ENCODE data around the gene SCRN3.
"Not testable (repeated sequence)": the region's sequence is repeated elsewhere in the genome, so short reads cannot be mapped to it uniquely, and the experiment has no call there.

Gene SCRN3

DNA sequence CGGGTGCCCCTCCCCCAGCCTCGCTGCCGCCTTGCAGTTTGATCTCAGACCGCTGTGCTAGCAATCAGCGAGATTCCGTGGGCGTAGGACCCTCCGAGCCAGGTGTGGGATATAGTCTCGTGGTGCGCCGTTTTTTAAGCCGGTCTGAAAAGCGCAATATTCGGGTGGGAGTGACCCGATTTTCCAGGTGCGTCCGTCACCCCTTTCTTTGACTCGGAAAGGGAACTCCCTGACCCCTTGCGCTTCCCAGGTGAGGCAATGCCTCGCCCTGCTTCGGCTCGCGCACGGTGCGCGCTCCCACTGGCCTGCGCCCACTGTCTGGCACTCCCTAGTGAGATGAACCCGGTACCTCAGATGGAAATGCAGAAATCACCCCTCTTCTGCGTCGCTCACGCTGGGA, 14.5 kb downstream of the SCRN3 start:
- DNase-seq, result not testable (repeated sequence)

DNA sequence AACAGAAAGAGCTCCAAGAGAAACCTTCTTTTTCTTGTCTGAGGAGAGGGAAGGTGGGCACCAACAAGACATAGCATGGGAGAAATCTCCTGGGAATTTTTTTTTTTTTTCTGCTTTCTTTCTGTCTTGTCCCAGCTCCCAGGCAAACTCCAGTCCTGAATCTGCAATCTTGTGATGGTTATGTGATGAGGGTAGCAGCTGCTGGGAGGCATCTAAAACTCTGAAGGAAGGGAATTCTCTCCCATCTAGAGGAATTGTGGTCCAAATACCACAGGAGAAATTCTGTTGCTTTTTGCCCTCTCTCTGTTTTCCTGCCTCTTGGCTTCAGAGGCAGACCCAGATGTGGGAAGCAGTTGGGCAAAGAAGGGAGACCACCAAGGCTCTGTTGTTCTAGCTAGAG, 16.7 kb downstream of the SCRN3 start:
- no peak for DNase-seq

DNA sequence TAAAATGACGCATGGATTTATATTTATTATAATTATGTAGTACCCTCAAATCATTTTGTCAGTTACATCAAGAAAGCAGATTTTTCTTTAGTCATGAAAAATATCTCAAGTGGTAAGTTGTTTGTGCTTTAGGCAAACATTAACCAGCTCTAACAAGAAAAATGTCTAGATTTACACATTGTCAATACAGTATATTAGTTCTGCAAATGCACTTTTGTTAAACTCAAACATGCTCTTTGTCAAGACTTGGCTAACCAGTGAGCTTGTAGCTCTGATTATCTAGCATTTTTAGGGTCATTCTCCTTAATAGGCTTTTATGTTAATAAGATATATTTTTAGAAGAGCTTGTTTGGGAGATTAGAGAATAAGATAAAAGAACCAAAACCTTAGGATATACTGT, 32.7 kb downstream of the SCRN3 start:
- DNase-seq, result no peak

DNA sequence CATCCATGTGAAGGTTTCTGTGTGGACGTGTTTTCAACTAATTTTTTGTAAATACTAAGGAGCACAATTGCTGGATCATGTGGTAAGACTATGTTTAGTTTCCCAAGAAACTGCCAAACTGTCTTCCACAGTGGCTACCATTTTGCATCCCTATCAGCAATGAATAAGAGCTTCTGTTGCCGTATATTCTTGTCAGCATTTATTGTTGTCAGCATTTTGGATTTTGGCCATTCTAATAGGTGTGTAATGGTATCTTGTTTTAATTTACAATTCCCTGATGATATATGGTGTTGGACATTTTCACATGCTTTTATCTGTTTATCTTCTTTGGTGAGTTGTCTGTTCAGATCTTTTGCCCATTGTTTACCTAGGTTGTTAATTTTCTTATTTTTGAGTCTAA, 34.5 kb downstream of the SCRN3 start:
- no peak for DNase-seq

DNA sequence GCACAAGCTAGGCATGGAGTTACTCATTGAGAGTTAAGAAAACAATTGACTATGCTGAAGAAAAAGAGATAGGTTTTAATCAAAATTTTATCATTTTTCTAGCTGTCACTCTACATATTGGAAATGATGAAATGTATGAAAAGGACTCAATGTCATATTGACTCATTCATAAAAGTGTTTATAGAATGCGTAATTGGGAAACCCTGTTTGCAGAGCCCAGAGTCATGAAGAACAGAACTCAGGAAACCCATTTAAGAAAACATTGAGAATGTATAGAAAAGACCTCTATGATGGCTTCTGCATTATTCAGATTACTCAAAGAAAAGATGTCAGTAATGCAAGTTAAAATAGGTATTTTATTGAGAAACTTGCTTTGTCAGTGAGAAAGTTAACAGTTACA, 36.4 kb downstream of the SCRN3 start:
- DNase-seq, result no peak

DNA sequence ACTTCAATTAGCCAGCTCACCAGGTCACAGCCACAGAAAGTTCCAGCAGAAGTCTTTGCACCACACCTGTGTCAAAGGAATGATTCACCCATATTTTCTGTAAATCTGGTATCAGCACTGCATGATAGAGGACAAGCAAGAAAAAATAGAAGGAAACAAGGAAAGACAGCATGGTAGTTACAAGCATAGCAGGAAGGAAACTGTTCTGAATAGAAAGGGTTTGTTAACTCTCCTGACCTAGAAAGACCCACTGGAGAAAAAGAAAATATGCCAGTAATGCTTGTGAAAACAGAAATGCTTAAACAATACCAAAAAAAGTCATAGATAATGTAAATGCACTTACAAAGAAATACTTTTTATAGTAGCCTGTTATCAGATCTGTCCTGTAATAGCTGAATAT, 40.8 kb downstream of the SCRN3 start:
- no peak for DNase-seq

DNA sequence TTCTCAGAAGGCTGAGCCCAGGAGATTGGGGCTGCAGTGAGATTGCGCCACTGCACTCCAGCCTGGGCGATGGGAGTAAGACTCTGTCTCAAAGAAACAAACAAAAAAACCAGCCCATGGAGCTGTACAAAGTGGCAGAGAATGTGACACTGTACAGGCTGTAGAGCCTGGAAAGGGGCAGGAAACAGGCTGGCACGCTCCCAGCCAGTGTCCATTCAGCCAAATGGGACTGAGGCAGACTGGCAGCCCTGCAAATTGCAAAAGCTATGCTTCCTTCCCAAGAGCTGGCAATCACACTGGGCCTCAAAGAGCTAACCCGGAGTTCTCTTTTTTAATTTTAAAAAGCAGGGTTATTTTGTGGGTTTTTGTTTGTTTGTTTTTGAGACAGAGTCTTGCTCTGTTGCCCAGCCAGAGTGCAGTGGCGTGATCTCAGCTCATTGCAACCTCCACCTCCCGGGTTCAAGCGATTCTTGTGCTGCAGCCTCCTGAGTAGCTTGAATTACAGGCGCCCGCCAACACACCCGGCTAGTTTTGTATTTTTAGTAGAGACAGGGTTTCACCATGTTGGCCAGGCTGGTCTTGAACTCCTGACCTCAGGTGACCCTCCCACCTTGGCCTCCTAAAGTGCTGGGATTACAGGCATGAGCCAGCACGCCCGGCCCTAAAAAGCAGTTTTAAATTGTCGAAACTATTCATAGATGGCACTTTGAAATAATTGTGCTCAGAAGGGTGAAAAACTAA, 42.8 kb downstream of the SCRN3 start:
- DNase-seq, result no peak

DNA sequence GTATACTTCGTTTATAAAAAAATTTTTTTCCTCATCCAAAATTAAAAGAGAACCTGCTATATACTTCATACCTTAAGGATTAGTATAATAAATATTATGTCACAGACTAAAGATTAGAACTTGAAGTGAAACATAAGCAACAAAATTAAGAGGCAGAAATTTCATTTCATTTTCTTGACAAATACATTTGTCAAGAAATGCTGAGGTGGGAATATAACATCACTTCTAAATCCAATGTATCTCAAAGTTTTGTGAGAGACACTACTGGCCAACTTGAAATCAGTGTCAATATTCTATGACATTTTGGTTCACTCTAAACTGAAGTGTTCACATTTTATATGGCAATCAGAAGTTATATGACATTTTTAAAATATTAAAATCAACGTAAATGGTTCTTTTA, 43.8 kb downstream of the SCRN3 start:
- no peak for DNase-seq

DNA sequence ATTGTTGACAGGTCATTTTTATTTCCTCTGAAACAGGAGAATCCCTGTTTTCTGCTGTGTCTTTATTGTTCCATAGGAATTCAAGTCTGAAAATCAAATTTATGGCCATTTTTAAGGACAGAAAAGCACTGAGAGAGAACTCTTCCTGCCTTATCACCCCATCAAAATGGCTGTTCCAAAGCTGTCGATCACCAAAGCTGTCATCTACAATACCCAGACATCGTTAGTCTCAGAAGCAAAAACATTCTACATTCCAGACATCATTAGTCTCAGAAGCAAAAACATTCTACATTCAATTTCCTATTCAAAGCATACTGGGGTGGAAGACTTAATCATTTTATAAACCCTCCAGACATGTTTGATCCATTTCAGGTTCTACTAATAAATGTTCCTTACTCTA, 44.4 kb downstream of the SCRN3 start:
- DNase-seq, result no peak

DNA sequence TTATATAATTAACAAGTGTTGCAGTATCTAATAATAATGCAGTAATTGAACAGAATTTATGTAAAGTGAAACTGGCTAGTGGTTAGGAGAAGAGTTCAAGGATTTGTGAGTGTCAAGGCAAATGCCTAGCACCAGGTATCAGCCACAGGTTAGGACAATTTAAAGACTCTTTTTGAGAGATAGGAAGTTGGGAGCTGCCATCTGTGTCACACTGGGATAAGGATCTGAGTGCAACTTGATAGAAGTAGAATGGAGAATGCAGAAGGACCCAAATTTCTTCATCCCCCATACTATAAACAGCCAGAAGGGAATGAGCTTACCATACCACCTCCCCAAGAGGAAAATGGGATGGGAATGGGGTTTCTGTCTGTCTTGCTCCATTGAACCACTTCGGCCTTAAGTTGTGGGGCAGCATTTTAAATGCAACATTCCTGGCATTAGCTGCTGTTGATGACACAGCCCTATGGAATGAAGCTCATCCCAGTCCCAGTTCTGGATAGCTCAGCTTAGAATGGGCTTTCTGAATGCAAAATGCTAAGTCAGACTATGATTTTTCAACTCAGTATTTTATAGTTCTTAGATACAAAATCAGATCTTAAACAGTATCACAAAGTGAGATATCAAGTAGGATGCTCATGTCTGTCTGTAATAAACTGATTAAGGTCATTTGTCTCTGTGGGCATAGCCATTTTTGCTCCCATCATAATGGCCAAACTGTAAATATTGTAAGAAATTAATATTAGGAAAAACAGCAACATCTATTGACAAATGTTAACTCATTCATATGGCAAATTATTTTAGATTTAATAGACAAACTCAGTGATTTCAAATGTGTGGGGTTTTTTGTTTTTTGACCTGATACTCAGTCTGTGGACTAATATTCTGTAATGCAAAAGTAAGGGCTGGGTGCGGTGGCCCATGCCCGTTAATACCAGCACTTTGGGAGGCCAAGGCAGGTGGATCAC, 47.3 kb downstream of the SCRN3 start:
- no peak for DNase-seq

DNA sequence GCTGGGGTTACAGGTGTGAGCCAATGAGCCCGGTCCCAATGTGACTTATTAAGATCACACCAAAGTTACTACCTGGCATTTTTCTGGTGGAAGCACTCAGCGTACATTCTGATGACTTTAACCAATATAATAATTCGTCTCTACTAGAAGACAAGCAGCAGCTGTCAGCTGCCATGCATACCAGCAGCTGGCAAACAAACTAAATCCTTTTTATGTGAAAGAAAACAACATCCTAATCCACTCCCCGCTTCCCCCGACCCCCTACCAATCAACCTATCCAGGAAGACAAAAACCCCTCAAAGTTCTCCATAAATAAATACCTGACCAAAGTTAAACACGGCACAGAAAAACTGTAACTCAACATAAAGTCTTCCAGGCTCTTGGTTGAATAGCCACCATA, 49.2 kb downstream of the SCRN3 start:
- DNase-seq, result no peak

DNA sequence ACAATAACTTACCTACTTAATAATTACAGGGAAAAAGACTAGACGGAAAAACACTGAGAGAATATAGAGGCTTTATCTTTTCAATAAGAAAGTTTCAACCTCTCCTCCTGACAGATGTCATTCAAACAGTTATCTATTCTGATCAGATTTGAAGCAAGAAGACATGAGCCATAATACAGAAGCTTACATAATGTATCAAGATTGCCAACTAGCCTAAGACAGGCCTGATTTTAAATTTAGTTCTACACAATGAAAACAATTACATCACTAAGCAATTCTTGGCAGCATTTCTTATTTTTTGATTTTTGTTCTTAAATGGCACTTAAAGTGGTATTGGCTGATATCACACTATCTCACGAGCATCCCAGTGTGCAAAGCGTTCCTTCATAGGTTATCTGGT, 49.7 kb downstream of the SCRN3 start:
- no peak for DNase-seq

DNA sequence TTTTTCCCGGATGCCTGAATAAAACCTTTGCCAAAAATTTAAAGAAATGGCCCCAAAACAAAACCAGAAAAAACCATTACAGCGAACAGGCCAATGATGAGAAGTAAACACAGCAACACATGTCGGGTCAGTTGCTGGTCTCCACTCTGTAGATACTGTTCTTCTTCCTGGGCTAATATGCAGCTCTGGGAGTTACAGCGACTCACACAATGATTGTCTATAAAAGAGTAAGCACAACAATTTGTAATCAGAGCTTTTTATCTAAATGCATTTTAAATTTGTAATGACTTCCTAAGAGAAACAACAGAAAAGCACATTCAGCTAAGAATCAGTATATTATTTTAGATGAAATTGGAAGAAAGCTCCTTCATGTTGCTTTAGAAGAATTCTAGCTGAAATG, 51.0 kb downstream of the SCRN3 start:
- no peak for DNase-seq

DNA sequence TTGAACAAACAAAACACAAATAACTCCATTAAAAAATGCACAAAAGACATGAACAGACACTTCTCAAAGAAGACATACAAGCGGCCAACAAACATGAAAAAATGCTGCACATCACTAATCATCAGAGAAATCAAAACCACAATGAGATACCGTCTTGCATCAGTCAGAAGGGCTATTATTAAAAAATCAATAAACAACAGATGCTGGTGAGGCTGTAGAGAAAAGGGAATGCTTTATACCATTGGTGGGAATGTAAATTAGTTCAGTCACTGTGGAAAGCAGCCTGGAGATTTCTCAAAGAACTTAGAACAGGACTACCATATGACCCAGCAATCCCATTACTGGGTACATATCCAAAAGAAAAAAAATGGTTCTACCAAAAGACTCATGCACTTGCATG, 53.5 kb downstream of the SCRN3 start:
- DNase-seq, result no peak

DNA sequence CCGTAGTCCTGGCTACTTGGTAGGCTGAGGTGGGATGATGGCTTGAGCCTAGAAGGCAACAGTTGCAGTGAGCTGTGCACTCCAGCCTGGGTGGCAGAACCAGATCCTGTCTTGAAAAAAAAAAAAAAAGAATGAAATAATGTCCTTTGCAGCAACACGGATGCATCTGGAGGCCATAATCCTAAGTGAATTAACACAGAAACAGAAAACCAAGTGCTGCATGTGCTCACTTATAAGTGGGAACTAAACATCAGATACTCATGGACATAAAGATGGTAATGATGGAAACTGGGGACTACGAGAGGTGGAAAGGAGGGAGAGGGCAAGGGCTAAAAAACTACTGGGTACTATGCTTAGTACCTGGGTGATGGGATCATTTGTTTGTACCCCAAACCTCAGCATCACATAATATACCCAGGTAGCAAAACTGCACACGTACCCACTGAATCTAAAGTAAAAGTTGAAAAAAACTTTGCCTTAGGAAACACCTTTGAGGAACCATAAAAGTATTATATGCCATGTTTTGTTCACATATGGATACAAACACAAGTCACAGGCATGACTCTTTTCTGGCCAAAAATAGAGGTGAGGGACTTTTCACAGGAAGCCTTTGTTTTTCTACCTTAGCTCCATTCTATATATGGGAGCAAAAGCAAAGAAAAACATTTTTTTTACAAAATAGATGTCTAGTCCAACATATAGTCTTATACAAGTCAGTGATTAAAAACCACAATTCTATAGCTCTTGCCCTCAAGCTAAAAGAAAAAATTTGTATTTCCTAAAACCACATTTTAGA, 54.7 kb downstream of the SCRN3 start:
- no peak for DNase-seq

DNA sequence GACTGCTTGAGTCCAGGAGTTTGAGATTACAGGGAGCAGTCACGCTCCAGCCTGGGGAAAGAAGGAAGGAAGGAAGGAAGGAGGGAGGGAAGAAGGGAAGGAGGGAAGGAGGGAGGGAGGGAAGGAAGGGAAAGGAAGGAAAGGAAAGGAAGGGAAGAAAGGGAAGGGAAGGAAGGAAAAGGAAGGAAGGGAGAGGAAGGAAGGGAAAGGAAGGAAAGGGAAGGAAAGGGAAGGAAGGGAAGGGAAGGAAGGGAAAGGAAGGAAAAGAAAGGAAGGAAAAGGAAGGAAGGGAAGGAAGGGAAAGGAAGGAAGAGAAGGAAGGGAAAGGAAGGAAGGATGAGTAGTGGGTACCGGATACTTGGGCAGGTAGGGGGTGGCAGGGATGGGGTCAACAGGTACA, 59.0 kb downstream of the SCRN3 start:
- DNase-seq, result no peak

DNA sequence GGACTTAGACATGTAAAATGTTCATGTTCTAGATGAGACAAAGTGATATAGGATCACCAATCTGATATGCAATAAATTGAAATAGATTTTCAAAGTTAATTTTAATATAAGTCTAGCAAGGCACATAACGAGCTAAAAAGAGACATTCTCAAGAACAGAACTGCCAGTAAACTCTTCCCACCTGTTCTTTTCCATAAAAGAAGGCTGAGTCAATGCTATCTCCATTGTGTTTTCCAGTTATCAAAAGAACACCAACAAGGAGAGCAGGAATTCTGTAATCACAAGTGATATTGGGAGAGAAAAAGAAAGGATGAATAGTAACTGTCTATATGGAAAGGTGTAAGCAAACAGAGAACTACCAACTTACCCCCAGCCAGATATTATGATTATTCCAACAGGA, 65.7 kb downstream of the SCRN3 start:
- DNase-seq, result no peak

DNA sequence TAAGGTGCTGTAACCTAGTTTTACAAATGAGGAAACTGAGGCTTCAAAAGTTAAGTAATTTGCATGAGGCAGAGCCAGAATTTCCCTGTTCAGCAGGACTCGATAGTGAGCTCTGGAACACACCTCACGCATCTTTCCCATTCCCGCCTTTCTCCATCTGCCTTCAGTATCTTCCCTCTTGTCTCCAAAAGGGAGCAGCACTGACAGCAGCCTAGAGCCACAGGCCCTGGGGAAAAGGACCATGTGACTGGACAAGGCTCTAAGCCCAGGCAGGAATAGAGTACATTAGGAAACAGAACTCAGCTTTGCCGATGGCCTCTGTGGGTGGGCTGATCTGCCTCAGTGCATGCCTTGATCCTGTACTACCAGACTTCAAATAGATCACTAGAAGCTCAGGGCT, 69.8 kb downstream of the SCRN3 start:
- DNase-seq, result peak; percentile 6 to 9

DNA sequence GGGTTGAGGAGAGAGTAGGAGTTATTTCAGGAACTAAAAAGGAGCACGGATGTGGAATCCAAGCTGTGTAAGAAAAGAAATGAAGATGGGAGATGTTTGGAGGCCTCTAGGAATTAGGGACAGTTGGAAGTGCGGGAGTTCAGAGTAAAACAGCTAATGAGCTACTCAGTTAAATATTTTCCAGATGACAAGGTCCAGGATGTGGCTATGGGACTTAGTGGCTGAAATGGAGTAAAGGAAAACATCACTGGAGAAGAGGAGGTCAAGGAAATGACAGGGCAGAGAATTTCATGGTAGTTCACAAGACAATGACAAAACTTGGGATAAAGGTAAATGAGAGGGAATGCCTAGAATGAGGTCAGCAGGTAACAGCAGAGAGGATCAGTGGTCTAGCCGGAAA, 78.3 kb downstream of the SCRN3 start:
- no peak for DNase-seq

DNA sequence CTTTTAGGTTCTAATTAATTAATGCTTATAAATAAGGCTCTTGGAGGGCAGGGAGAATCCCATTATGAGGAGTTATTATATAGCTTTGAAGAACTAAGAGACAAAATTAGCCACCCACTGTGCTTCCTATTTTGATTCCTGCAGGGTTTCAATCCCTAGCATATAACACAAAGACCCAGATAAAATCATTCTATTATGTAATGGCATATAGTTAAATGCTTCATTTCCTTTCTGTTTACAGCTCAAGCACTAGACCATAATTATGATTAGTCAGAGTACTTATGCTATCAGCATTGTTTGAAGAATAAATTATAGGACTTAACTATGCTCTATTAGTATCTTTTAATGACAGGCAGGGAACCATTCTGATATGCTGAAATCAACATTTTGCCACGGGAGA, 82.2 kb downstream of the SCRN3 start:
- no peak for DNase-seq

Measured in SHP77 (cell line).